Measurements from ENCODE around the gene FGA. TPM values are rescaled to one million over a fixed set of nuclear protein-coding genes. Genes with fewer than 3 reads are reported as not detected.

FGA gene
- total and polyA plus RNA-seq, 9 of the 15 experiments (the other 6 are each of a cell fraction or from before 2014, with no cell fraction given), result 0.04 to 2.5 (median 0.07) TPM; not detected in 5

GRCh38 chr4:154585369-154586018 is 5.0 kb downstream of the FGA start:
- no peak overlapping the region for H3K9ac ChIP-seq (ENCODE audit: insufficient read depth in 1 of 2, low read depth in 2 of 2, low read length in 2 of 2)
- no peak overlapping the region for H3K4me2 ChIP-seq (ENCODE audit: insufficient read depth, low read length)
- H3K79me2 ChIP-seq (ENCODE audit: control insufficient read depth, insufficient read depth, low read length), result no peaks in the 10 kb centered on the region
- H2AFZ ChIP-seq (ENCODE audit: low read depth, low read length), result peak overlapping the region; percentile 75
- no peaks in the 10 kb centered on the region; a peak in 1 of 5 replicates for H3K4me1 ChIP-seq (replicated peaks in 1 of 2; ENCODE audit: control insufficient read depth in 2 of 2, insufficient read depth in 2 of 2, low read length in 2 of 2)
- TF ChIP-seq, protein P1, sequence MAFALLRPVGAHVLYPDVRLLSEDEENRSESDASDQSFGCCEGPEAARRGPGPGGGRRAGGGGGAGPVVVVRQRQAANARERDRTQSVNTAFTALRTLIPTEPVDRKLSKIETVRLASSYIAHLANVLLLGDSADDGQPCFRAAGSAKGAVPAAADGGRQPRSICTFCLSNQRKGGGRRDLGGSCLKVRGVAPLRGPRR (CRISPR knock-in tag; IDR thresholded peaks at IDR 0.05), result no peak
- no peak for TF ChIP-seq IFI16 (CRISPR knock-in tag; IDR thresholded peaks at IDR 0.05)
- no peak for TF ChIP-seq NEUROD1 (IDR thresholded peaks at IDR 0.05; ENCODE audit: borderline replicate concordance, low read depth, low read length, partially characterized antibody)
- no peak for TF ChIP-seq ARID2 (IDR thresholded peaks at IDR 0.05)
- TF ChIP-seq NUFIP1 (IDR thresholded peaks at IDR 0.05; ENCODE audit: partially characterized antibody), result no peak
- TF ChIP-seq MAFK (IDR thresholded peaks at IDR 0.05; ENCODE audit: low read length), result no peak
- no peak for TF ChIP-seq COPS2 (conservative IDR thresholded peaks at IDR 0.05)
- no peak for TF ChIP-seq ARNT (IDR thresholded peaks at IDR 0.05)
- TF ChIP-seq PML (IDR thresholded peaks at IDR 0.05; ENCODE audit: low read length), result no peak
- no peak for TF ChIP-seq ZKSCAN8 (CRISPR knock-in tag; IDR thresholded peaks at IDR 0.05)
- TF ChIP-seq, protein P2, sequence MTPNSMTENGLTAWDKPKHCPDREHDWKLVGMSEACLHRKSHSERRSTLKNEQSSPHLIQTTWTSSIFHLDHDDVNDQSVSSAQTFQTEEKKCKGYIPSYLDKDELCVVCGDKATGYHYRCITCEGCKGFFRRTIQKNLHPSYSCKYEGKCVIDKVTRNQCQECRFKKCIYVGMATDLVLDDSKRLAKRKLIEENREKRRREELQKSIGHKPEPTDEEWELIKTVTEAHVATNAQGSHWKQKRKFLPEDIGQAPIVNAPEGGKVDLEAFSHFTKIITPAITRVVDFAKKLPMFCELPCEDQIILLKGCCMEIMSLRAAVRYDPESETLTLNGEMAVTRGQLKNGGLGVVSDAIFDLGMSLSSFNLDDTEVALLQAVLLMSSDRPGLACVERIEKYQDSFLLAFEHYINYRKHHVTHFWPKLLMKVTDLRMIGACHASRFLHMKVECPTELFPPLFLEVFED (CRISPR knock-in tag; conservative IDR thresholded peaks at IDR 0.05), result no peak
- no peak for TF ChIP-seq ZBED1 (IDR thresholded peaks at IDR 0.05)
- no peak for TF ChIP-seq ZNF174 (CRISPR knock-in tag; IDR thresholded peaks at IDR 0.05)
- no peak for TF ChIP-seq SOX6 (IDR thresholded peaks at IDR 0.05)
- no peak for TF ChIP-seq ZNF436 (CRISPR knock-in tag; IDR thresholded peaks at IDR 0.05)
- TF ChIP-seq BCL6 (CRISPR knock-in tag; IDR thresholded peaks at IDR 0.05), result no peak
- no peak for TF ChIP-seq PRDM10 (IDR thresholded peaks at IDR 0.05; ENCODE audit: partially characterized antibody)
- no peak for ATAC-seq
- H3K27ac ChIP-seq (ENCODE audit: extremely low read depth, low read depth, low read length), result no peak overlapping the region
- H3K9me1 ChIP-seq (ENCODE audit: control insufficient read depth, insufficient read depth, low read length), result no peaks in the 10 kb centered on the region
- no peaks in the 10 kb centered on the region for H4K20me1 ChIP-seq (replicated peaks; ENCODE audit: control insufficient read depth, insufficient read depth, low read length)
- in situ Hi-C loops (cut with MboI) (no loop called here), intact Hi-C loops (cut with micrococcal nuclease) (no loop called here)
- DNase-seq (ENCODE audit: extremely low read depth in 1 of 4, low spot score in 3 of 4), result no peak
- no peak for FAIRE-seq
- no peaks in the 10 kb centered on the region for H3K36me3 ChIP-seq (ENCODE audit: control insufficient read depth, insufficient read depth, low read length)
- H3K4me3 ChIP-seq, result no peak overlapping the region
- 35% methylated on average over 10 of the region's 10 CpGs for WGBS (ENCODE audit: insufficient coverage, low coverage, missing lambda C conversion rate)
- ChIA-PET CTCF (ENCODE audit: low intra/inter-chr PET ratio) (no interaction called here), POLR2A (no interaction called here)
- BruUV-seq (replicated peaks), result no TSS peak
- no peaks in the 10 kb centered on the region for H3K9me3 ChIP-seq (replicated peaks; ENCODE audit: control insufficient read depth, insufficient read depth, low read depth, low read length)
- H3K27me3 ChIP-seq (ENCODE audit: control insufficient read depth in 2 of 2, insufficient read depth in 2 of 2, low read length in 2 of 2), result 0 out of 5 replicates have a peak, but pooled peaks cover 0 to 2% of the 10 kb centered on the region in 2 experiments

Data from K562 (cell line).